Adipocyte (in vitro differentiated cells): Measurements from ENCODE around the gene CHST12.

Experiments
- DNase-seq: peaks from one replicate; pipeline ENCODE4 v3.0.0-alpha.2; 2015; ENCODE audit warnings: low read depth
- H3K27me3 ChIP-seq: replicated peaks from 2 replicates; pipeline ENCODE4 v1.7.0; 2013; ENCODE audit warnings: mild to moderate bottlenecking, low read length, moderate library complexity; ENCODE audit not compliant: control insufficient read depth, insufficient read depth
- H3K36me3 ChIP-seq: 2 replicates; pipeline ENCODE4 v1.7.0; 2013; ENCODE audit warnings: low read length, mild to moderate bottlenecking, moderate library complexity; ENCODE audit not compliant: control insufficient read depth, insufficient read depth, severe bottlenecking
- H3K4me1 ChIP-seq: 2 replicates; pipeline ENCODE4 v1.7.0; 2013; ENCODE audit warnings: mild to moderate bottlenecking, low read length, moderate library complexity; ENCODE audit not compliant: control insufficient read depth, insufficient read depth
- H3K4me3 ChIP-seq: 2 replicates; pipeline ENCODE4 v1.7.0; 2013; ENCODE audit warnings: mild to moderate bottlenecking, low read length, moderate library complexity
- H3K9ac ChIP-seq: 2 replicates; pipeline ENCODE4 v1.7.0; 2013; ENCODE audit warnings: mild to moderate bottlenecking, low read length, moderate library complexity
- H3K9me3 ChIP-seq: 2 replicates; pipeline ENCODE4 v1.7.0; 2013; ENCODE audit warnings: mild to moderate bottlenecking, low read length, moderate library complexity; ENCODE audit not compliant: control insufficient read depth

CHST12 gene

DNA sequence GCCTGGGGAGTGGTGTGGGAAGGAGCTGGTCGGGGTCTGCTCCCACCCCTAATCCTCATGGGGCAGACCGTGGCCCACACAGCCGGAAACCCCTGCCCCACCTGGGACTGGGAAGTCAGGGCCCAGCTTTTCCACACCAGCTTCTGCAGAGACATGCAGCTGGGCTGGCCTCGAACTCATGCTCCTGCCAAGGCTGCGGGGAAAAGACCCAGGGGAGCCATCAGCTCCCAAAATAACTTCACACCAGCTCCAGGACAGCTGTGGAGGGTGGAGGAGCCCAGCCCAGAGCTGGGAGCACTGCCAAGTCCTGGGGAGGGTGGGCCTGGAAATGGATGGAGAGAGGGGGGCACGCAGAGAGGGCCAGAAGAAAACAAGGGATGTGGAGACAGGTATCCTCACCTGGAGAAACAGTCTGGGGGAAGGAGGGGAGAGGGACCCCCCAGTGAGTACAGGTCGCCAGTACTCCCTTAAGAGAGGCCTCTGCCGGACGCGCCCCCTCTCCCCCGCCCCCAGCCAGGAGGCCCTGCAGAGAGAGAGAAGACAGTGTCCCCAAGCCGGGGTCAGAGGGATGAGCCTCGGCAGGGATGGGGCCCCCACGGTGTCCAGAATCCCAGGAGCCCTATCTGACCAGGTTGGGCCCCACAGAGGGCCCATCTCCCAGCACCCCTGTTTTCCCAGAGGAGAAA, 84.3 kb downstream of the CHST12 start:
- peaks cover 7% of the 10 kb centered on the region for H3K9me3 ChIP-seq
- no peak for DNase-seq
- no peaks in the 10 kb centered on the region for H3K27me3 ChIP-seq
- no peaks in the 10 kb centered on the region for H3K36me3 ChIP-seq
- peaks cover 28% of the 10 kb centered on the region for H3K4me1 ChIP-seq
- peak overlapping the region; percentile 28 for H3K4me3 ChIP-seq
- H3K9ac ChIP-seq: peak overlapping the region; percentile 70

DNA sequence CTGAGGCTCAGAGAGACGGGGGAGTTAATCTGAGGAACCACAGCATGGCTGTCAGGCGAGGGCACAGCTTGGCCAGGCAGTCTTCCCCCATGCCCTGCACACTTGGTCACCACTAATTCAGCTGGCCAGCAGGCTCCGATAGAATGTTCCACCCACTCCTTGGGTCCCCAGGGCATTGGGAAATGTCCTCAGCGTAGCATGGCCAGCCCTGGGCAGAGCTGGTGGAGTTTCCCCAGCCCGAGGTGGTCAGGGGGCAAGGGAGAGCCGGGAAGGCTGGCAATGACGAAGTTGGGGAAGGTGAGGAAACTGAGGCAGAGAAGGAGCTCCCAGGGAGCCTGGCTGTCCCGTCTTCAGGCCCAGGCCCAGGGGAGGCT, 84.8 kb downstream of the CHST12 start:
- Histone ChIP-seq H3K36me3 (no peaks in the 10 kb centered on the region), H3K4me3 (peak overlapping the region; percentile 28), H3K9ac (peak overlapping the region; percentile 70), H3K9me3 (peaks cover 2% of the 10 kb centered on the region), H3K27me3 (no peaks in the 10 kb centered on the region), H3K4me1 (peaks cover 34% of the 10 kb centered on the region)
- DNase-seq: peak; percentile 70

DNA sequence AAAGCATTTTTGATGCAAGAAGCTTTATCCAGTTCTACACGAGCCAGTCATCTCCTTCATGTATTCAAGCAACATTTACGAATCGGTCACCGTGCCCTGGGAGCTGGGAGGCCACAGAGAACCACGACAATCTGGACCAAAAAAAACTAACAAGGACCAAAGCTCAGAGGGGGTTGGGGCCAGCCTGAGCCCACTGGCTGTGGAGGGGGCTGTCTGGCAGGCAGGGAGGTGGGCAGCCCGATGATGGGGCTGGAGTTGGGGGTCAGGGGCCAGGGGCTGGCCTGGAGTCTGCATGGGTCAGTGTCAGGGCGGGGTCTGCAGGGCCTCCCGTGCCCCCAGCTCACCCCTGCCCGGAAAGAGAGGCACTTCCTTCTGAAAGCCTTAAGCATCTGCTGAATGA, 85.3 kb downstream of the CHST12 start:
- Histone ChIP-seq H3K27me3 (no peaks in the 10 kb centered on the region), H3K4me3 (peak overlapping the region; percentile 28), H3K36me3 (no peaks in the 10 kb centered on the region), H3K4me1 (peaks cover 38% of the 10 kb centered on the region), H3K9me3 (no peaks in the 10 kb centered on the region), H3K9ac (peak overlapping the region; percentile 70)
- no peak for DNase-seq

DNA sequence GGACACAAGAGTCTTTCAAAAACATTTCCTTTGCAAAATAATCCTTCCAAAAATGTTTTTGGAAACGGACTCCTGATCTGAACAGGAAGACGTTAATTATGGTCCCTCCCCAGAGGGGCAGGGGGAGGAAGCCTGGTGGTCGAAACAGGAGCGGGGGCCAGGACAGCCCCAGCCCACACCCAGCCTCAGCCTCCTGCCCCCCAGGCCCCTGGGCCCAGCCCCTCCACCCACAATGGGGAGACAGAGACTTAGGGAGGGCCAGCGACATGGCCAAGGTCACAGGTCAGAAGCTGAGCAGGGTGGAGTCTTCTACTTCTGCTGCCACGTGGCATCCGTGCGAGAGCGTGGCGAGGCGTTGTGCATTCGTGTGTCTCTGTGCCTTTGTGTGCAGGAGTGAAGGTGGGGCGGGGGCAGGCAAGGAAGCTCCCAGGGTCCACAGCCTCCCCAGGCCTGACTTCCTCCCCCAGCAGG, 86.8 kb downstream of the CHST12 start:
- no peaks in the 10 kb centered on the region for H3K36me3 ChIP-seq
- no peak for DNase-seq
- no peaks in the 10 kb centered on the region for H3K9me3 ChIP-seq
- H3K4me1 ChIP-seq: peaks cover 41% of the 10 kb centered on the region
- H3K27me3 ChIP-seq: peaks cover 3% of the 10 kb centered on the region
- H3K9ac ChIP-seq: no peak overlapping the region
- no peak overlapping the region for H3K4me3 ChIP-seq

DNA sequence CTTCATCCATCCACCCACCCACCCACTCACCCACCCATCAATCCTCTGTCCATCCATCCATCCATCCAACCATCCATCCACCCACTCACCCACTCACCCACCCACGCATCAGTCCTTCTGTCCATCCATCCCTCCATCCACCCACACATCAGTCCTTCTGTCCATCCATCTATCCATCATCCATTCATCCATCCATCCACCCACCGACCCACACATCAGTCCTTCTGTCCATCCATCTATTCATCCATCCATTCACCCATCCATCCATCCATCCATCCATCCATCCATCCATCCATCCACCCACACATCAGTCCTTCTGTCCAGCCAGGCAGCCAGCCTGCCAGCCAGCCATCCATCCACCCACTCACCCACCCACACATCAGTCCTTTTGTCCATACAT, 88.6 kb downstream of the CHST12 start:
- no peaks in the 10 kb centered on the region for H3K36me3 ChIP-seq
- H3K27me3 ChIP-seq: peaks cover 5% of the 10 kb centered on the region
- peaks cover 41% of the 10 kb centered on the region for H3K4me1 ChIP-seq
- no peak overlapping the region for H3K4me3 ChIP-seq
- H3K9ac ChIP-seq: no peak overlapping the region
- no peaks in the 10 kb centered on the region for H3K9me3 ChIP-seq
- no peak for DNase-seq

DNA sequence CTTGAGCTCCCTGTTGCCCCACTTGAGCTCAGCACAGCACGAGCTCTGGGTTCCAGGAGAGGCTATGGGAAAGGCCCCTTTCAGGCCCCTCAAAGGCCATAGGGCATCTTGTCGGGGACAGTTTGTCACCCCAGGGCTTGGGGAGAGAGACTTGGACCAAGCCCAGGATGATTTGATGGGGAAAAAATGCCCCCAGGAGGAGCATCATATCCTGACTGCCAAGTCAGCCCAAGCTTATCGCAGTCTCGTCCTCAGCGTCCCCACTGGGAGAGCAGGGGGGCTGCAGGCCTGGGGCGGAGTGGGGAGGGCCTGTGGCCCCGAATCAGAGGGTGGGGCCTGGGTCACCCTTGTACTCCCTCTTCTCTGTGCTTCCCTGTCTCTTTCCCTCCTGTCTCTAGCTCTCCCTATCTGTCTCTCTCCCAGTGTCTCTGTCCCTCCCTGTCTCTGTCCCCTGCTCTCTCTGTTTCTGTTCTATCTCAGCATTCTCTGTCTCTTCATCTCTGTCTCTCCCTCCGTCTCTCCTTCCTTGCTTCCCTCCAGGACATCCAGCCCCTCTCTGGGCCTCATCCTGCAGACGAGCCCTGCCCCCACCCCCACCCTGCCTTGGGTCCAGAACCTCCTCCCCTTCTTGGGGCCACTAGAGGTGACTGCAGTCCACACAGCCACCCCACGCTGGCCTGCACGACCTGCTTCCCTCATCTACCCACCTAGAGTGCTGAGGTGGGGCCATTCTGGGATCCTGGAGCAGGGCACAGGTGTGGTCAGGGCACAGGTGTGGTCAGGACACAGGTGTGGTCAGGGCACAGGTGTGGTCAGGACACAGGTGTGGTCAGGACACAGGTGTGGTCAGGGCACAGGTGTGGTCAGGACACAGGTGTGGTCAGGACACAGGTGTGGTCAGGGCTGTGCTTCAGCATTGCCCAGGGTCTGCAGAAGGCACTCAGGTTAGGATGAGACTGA, 90.1 kb downstream of the CHST12 start:
- Histone ChIP-seq H3K4me3 (no peak overlapping the region), H3K9me3 (no peaks in the 10 kb centered on the region), H3K27me3 (peaks cover 11% of the 10 kb centered on the region), H3K36me3 (no peaks in the 10 kb centered on the region), H3K4me1 (peaks cover 28% of the 10 kb centered on the region), H3K9ac (peak overlapping the region; percentile 20)
- DNase-seq: no peak

DNA sequence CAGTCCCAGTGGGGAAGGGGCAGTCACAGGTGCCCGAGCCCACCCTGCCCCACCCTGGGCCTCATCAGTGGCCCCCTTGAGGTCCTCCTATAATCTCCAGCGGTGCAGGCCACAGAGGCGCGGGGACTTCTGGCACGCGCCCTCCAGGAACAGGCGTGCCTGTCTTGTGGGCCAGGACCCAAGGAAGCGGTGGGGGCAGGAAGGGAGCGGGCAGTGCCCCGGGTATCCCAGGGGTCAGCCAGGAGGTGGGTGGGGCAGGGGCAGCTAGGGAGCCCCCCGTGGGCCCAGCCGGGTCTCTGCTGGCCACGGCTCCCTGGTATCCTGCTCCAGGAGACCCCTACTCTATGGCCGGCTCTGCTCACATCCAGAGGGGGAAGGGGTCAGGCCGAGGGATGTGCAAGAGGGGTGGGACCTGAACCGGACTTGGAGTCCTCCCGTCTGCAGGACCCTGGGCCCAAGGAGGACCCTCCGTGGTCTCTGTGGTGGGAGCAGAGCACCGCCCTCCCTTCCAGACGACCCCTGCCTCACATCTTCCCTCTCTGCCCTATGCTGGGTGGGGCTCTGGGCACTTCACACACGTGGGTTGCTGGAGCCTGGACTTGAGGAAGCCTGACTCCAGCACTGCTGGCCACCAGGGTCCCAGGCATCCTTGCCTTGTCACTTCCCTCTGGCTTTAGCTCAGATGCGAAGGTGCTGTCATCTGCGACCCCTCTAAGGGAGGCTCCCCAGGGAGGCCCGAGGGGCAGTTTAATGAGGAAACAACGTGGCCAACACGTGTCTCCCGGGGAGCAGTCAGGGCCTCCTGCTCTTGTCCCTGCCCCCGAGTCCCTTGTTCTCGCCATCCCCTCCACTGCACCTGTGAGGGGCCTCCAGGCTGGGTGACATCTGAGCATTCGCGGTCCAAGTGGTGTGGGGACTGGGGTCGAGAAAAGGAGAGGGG, 91.0 kb downstream of the CHST12 start:
- Histone ChIP-seq H3K9ac (no peak overlapping the region), H3K27me3 (peaks cover 11% of the 10 kb centered on the region), H3K36me3 (no peaks in the 10 kb centered on the region), H3K9me3 (no peaks in the 10 kb centered on the region), H3K4me3 (no peak overlapping the region), H3K4me1 (peaks cover 18% of the 10 kb centered on the region)
- DNase-seq: no peak

DNA sequence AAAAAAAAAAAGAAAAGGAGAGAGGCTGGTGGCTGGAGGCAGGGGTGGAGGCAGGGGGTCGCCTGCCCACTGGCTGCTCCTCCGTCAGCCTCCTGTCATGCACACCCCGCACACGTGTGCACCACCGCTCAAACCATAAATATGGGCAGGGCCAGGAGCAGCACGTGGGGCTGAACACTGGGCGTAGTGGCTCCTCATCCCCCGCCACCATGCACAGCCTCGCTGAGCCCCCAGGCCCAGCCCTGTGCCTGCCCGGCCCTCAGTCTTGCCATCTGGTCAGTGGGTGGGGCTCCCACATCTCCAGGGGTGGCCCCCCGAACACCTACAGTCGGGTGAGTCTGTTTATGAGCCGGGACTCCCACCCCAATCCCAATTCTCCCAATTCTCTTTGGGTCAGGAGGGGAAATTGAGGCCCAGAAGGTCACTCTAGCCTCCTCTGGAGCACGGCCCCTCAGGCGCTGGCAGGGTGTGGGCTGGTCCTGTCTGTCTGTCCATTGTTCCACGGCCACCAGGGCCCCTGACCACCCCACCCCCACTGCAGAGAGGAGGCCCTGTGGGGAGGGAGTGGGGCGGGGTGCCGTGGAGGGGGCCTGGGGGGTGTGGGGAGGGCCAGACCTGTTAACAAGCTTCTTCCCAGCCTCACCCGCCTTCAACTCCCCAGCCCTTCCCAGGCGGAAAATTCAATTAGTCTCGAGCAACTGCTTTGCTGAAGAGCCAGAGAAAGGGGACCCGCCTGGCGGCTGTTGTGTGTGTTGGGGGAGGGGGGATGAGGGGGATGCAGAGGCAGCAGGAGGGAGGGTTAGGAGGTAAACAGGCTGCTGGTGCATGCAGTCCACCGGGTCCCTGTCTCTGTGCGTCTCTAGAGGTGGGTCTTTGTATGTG, 92.2 kb downstream of the CHST12 start:
- Histone ChIP-seq H3K36me3 (no peaks in the 10 kb centered on the region), H3K9ac (no peak overlapping the region), H3K4me3 (no peak overlapping the region), H3K9me3 (no peaks in the 10 kb centered on the region), H3K4me1 (peaks cover 13% of the 10 kb centered on the region), H3K27me3 (peaks cover 11% of the 10 kb centered on the region)
- DNase-seq: no peak

DNA sequence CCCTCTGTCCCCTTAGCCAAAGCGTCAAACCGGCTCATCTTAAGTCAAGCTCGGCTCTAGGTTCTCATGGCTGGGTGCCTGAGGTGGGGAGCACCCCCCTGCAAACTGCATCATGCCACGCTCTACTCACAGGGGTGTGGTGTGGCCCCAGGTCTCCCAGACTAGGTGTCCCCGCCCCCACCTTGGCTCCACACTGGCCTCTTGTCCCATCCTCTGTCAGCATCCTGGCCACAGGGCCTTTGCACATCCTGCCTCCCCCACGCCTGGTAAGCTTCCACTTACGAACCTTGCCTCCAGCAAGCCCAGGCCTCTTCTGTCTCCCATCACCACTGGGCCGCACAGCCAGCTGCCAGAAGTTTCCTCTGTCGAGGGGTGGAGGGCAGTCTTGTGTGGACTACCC, 93.0 kb downstream of the CHST12 start:
- H3K27me3 ChIP-seq: peaks cover 11% of the 10 kb centered on the region

DNA sequence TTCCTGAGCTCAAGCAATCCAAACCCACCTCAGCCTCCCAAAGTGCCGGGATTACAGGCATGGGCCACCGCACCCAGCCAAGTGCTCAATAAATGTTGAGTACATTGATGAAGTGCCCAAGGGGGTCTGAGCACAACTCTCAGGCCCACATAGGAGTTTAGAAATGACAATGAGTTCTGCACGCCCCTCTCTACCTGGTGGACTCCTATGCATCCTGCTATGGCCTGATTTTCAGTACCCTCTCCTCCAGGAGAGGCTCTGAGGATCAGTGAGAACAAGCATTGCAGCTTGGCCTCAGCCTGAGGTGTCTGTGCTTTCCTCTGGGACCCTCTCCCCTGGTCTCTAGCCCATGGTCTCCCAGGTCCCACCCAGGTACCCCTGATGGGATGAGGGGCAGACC, 93.7 kb downstream of the CHST12 start:
- Histone ChIP-seq H3K36me3 (no peaks in the 10 kb centered on the region), H3K27me3 (peaks cover 11% of the 10 kb centered on the region), H3K4me1 (peaks cover 13% of the 10 kb centered on the region), H3K9me3 (no peaks in the 10 kb centered on the region), H3K4me3 (no peak overlapping the region), H3K9ac (no peak overlapping the region)
- DNase-seq: no peak

More for the DNA sequence above, 93.0 kb downstream of the CHST12 start:
- DNase-seq: no peak
- Histone ChIP-seq H3K4me1 (peaks cover 13% of the 10 kb centered on the region), H3K36me3 (no peaks in the 10 kb centered on the region), H3K9ac (no peak overlapping the region), H3K9me3 (no peaks in the 10 kb centered on the region), H3K4me3 (no peak overlapping the region)
